Effector memory CD4-positive, alpha-beta T cell (primary cell): ENCODE results near the gene THEMIS.

ENCODE experiments used
- DNase-seq, 3 donors: peaks; one replicate each; pipeline ENCODE4 v3.0.0-alpha.2; 2020
- H3K27ac ChIP-seq: 2 replicates; pipeline ENCODE4 v1.7.0; 2013; ENCODE audit warnings: mild to moderate bottlenecking, low read length, moderate library complexity; ENCODE audit not compliant: insufficient read depth, poor library complexity, severe bottlenecking
- H3K27me3 ChIP-seq: replicated peaks from 2 replicates; pipeline ENCODE4 v1.7.0; 2013; ENCODE audit warnings: mild to moderate bottlenecking, low read length; ENCODE audit not compliant: insufficient read depth, control insufficient read depth, poor library complexity, severe bottlenecking
- H3K36me3 ChIP-seq: 2 replicates; pipeline ENCODE4 v1.7.0; 2013; ENCODE audit warnings: mild to moderate bottlenecking, low read length, moderate library complexity; ENCODE audit not compliant: control insufficient read depth, insufficient read depth
- H3K4me1 ChIP-seq: 2 replicates; pipeline ENCODE4 v1.7.0; 2013; ENCODE audit warnings: low read length, mild to moderate bottlenecking; ENCODE audit not compliant: control insufficient read depth, insufficient read depth, poor library complexity, severe bottlenecking
- H3K4me3 ChIP-seq: 2 replicates; pipeline ENCODE4 v1.7.0; 2013; ENCODE audit warnings: low read length, low read depth, mild to moderate bottlenecking; ENCODE audit not compliant: insufficient read depth, poor library complexity, severe bottlenecking
- H3K9me3 ChIP-seq: 2 replicates; pipeline ENCODE4 v1.7.0; 2013; ENCODE audit warnings: mild to moderate bottlenecking, low read length, moderate library complexity; ENCODE audit not compliant: control insufficient read depth

Gene THEMIS

DNA sequence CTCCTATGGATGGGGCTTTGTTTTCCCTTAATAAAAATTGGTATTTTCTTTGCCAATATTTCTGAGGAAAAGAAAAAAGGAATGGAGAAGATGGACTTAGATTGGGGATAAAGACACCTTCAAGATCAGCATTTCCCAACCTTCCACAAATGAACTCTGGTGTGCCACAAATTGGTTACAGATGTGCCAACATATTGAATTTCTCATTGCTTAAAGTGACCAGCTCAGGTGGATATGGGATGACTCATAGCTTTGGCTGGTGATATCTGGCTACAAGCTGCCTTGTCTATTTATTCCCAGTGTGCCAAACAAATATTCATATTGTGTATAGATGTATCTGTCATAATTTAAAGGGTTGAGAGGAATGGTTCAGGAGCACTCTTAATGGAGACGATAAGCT, 32.5 kb downstream of the THEMIS start:
- H3K4me1 ChIP-seq = peaks cover 14% of the 10 kb centered on the region
- DNase-seq = no peak
- no peak overlapping the region for H3K27ac ChIP-seq
- no peaks in the 10 kb centered on the region for H3K9me3 ChIP-seq
- H3K4me3 ChIP-seq = no peak overlapping the region
- peaks cover 4% of the 10 kb centered on the region for H3K36me3 ChIP-seq
- no peaks in the 10 kb centered on the region for H3K27me3 ChIP-seq

DNA sequence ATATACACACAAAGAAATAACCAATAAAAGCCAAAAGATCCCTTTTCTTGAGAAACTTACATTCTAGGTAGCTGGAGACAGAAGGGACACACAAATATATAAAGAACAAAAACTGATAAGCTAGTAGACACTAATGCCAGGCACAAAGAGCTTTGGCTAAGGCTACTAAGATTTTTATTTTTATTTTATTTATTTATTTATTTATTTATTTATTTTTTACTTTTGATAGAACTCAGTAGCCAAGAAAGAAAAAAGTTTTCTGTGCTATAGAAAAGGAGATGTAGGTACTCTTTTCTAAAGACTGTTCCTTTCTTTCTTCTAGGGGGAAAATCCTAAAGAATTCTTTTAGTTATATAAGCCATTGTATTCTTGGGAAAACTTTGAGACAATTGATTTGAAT, 34.1 kb downstream of the THEMIS start:
- Histone ChIP-seq H3K4me3 (no peak overlapping the region), H3K27ac (no peak overlapping the region), H3K9me3 (no peaks in the 10 kb centered on the region), H3K36me3 (peaks cover 4% of the 10 kb centered on the region), H3K27me3 (no peaks in the 10 kb centered on the region), H3K4me1 (peaks cover 14% of the 10 kb centered on the region)
- no peak for DNase-seq

DNA sequence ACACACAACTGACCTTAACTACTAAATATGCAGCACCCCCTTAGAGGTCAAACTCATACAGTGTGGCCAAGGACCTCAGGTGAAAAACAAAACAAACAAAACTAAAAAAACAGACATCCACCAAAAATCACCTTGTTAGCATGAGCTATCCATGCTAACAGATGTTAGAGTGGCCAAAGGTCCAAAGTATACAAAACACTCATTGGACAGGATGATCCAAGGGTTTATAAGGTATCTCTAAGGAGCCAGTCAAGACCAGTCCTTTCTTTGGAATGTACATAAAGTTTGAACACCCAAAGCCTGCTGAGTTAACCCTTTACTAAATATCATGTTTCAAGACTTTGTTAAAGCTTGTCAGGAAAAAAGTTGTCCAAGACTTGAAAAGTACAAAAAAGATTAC, 35.8 kb downstream of the THEMIS start:
- no peak for DNase-seq
- H3K4me1 ChIP-seq = peaks cover 4% of the 10 kb centered on the region
- peaks cover 4% of the 10 kb centered on the region for H3K36me3 ChIP-seq
- no peaks in the 10 kb centered on the region for H3K9me3 ChIP-seq
- H3K4me3 ChIP-seq = no peak overlapping the region
- no peaks in the 10 kb centered on the region for H3K27me3 ChIP-seq
- H3K27ac ChIP-seq = no peak overlapping the region

DNA sequence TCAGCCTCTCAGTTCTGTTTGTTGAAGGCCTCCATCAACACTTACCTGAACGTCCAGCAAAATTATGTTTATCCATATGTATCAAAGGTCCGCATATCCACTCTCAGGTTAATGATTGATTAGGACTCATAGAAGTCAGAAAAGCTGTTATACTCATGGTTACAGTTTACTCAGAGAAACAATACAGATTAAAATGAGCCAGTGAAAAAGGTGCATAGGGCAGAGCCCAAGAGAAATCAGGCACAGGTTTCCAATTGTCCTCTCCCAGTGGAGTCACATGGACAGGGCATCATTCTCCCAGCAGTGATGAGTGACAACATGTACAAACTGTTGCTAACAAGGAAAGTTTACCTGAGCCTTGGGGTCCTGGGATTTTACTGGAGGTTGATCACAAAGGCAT, 36.2 kb downstream of the THEMIS start:
- Histone ChIP-seq H3K4me3 (no peak overlapping the region), H3K27ac (no peak overlapping the region), H3K9me3 (no peaks in the 10 kb centered on the region), H3K27me3 (no peaks in the 10 kb centered on the region), H3K36me3 (peaks cover 4% of the 10 kb centered on the region), H3K4me1 (no peaks in the 10 kb centered on the region)
- DNase-seq = no peak

DNA sequence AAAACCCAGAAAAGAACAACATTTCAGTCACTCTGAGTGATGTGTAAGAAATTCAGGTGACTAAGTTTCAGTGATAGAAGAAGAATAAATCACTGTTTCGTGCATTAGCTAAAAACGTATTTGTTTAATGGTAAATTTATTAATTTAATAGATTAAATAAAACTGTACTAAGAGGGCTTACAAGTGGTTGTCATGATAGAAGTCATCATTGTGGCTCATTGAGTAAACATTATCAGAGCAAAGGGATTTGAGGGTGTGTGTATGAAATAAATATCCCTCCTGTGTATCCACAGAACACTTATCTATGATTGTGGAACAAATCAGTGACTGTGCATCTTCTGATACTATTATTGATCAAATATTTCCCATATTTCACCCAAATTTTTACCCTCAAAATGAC, 40.1 kb downstream of the THEMIS start:
- H3K27ac ChIP-seq = no peak overlapping the region
- no peak for DNase-seq
- no peaks in the 10 kb centered on the region for H3K9me3 ChIP-seq
- peaks cover 4% of the 10 kb centered on the region for H3K36me3 ChIP-seq
- H3K4me1 ChIP-seq = peaks cover 15% of the 10 kb centered on the region
- no peak overlapping the region for H3K4me3 ChIP-seq
- no peaks in the 10 kb centered on the region for H3K27me3 ChIP-seq

DNA sequence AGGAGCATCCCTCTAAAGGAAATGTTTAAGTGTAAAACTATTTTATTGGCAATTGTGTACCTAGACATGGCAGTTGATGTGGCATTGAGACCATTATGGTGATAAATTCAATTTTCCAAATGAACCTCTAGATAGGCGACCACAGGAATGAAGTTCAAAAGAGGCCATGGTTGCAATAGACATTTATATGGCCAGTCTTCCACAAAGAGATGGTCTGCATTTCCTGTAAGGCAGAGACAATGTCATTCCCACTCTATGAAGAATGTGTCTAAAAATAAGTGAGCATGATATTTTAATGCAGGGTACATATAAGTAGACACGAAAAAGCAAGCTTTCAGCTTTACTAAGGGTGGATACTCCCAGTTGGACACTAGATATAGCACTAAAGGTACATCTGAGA, 40.9 kb downstream of the THEMIS start:
- H3K4me1 ChIP-seq = peaks cover 15% of the 10 kb centered on the region
- DNase-seq = no peak

DNA sequence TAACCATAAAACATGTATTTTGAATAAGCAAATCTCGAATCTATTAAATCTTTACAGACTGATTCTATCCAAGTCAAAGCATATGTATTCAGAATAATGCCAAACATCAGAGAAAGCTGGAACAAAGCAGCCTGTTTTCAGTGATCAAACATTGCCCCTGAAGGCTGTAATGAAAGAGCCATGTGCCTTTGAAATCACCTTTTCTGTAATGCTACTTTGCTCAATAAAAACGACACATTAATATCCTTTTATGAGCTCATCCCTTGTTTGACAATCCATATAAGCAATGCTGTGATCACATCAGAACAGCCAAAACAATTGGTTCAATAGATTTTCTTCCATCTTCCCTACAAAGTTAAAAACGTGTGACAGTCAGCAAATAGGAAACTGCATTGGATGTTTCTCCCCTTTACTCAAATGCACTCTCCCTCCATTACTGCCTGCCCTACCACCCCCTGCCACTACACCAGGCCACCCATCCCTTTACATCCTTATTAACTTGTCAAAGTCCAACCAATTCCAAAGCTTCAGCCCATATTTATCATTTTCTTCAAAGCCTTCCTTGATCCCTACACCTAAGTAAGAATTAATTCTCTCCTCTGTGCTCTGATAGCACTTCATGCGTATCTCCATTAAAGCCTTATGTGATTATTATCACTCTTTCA, 42.0 kb downstream of the THEMIS start:
- Histone ChIP-seq H3K4me3 (no peak overlapping the region), H3K9me3 (no peaks in the 10 kb centered on the region), H3K36me3 (peaks cover 7% of the 10 kb centered on the region), H3K4me1 (peaks cover 15% of the 10 kb centered on the region), H3K27ac (no peak overlapping the region), H3K27me3 (no peaks in the 10 kb centered on the region)
- no peak for DNase-seq

More for the DNA sequence above, 40.9 kb downstream of the THEMIS start:
- Histone ChIP-seq H3K9me3 (no peaks in the 10 kb centered on the region), H3K27me3 (no peaks in the 10 kb centered on the region), H3K36me3 (peaks cover under 1% of the 10 kb centered on the region), H3K4me3 (no peak overlapping the region), H3K27ac (no peak overlapping the region)

DNA sequence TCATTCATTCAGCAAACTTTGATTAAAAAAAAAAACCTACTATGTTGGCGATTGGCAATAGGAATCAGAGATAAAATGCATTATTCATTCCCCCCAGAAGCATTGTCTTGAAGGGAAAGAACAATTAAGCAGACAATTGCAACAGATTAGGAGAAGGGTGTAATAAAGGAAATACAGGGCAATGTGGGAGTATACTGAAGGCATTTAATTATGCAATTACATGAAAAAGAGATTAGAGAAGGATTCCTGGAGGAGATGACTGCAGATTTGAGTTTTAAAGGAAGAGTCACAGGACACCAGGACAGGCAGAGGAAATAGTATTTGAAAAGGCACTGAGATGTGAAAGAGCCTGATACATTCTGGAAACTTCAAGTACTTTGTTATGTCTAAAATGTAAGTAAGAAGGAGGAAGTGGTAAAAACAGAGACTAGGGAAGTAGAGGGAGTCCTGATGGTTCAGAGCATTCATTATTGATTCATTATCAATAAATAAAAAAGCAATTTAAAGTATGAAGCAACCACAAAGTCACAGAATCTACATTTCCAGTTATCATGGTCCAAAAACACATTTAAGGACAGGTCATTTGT, 43.7 kb downstream of the THEMIS start:
- H3K9me3 ChIP-seq = no peaks in the 10 kb centered on the region
- peaks cover 15% of the 10 kb centered on the region for H3K4me1 ChIP-seq
- H3K27ac ChIP-seq = peak overlapping the region; percentile 9
- H3K4me3 ChIP-seq = no peak overlapping the region
- no peaks in the 10 kb centered on the region for H3K27me3 ChIP-seq
- peaks cover 9% of the 10 kb centered on the region for H3K36me3 ChIP-seq
- DNase-seq = no peak

DNA sequence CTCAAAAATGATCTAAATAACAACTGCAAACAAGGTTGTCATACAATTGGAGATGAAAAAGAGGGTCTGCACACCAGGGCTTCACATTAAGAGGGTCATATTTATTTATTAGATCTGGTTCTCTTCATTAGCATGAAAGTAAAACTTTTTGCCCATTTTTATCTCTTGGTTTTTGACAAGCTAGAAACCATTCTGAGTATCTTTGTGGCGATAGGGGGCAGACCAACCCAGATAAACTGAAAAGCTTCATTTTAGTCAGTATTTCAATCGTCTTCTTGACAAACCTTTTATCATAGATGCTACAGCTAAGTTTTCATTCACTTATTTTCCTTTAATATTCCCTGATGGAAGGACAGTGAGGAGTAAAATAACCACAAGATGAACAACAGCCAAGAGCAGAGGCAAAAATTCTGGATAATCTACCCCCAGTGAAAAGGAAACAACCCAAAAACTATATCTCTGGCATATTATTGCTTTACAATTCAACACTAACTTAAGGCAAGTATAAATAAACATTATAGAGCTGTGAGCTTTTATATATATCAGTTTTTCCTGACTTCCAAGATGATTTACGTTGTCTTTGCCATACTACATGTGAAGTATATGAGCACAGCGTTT, 45.2 kb downstream of the THEMIS start:
- H3K4me1 ChIP-seq = peaks cover 17% of the 10 kb centered on the region
- H3K27ac ChIP-seq = no peak overlapping the region
- H3K36me3 ChIP-seq = peaks cover 16% of the 10 kb centered on the region
- peak in 2 of 3 donors; percentile 1 to 26 for DNase-seq
- no peaks in the 10 kb centered on the region for H3K27me3 ChIP-seq
- H3K4me3 ChIP-seq = no peak overlapping the region
- no peaks in the 10 kb centered on the region for H3K9me3 ChIP-seq

DNA sequence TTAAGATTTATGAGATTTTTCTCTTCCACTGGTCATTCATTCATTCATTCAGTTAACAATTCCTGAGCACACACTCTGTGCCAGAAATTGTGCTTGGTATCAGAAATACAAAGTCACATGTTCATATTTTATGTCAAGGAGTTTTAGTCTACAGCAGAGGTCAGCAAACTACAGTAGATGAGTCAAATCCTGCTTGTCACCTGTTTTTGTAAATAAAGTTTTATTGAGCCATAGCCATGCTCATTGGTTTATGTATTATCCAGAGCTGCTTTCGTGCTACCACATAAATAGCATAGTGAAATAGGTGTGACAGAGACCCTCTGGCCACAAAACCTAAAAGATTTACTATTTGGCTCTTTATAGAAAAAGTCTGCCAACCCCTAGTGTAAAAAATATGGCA, 46.8 kb downstream of the THEMIS start:
- H3K4me3 ChIP-seq = no peak overlapping the region
- H3K4me1 ChIP-seq = peaks cover 17% of the 10 kb centered on the region
- H3K27me3 ChIP-seq = no peaks in the 10 kb centered on the region
- no peak overlapping the region for H3K27ac ChIP-seq
- no peak for DNase-seq
- no peaks in the 10 kb centered on the region for H3K9me3 ChIP-seq
- H3K36me3 ChIP-seq = peaks cover 16% of the 10 kb centered on the region
